ENCODE results near the gene RBBP4.

Gene RBBP4

DNA sequence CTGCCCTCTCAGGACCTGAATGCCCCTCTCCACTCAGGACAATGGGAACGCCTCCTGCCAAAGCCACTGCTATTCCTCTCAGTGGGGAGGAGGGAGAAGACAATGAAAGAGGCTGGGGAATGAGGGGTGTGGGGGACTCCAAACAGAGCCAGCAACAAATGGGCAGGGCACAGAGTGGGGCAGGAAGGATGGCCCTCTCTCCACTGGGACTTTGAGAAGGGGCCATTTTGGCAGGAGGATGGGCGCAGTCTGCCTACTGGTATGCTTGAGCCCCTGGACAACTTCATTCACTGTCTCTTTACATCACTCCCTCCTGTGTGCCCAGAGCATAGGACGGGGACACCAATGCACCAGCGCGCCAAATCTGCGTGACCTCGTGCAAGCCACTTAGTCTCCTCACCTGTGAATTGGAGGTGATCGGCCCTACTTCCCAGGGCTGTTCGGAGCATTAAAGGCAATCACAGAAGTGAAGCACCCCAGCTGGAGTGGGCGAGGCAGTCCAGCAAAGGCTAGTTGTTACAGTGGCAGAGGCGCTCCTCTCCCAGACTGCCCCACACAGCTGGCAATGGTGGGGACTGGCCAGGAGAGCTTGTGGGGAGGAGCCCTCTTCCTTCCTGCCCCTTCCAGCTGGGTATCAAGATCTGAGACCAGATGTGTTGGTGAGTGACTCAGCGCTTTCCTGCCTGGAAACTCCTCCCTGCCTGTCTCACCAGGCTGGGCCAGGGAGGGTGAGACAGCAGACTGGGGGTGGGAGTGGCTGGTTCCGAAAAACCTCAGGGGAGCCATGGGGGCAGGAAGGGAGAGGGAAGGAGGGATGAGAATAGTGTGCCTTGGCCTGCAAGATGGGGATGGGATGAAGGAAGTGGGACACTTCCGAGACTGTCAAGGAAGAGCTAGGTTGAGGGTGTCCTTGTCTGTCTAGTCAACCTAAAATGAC lies 73.9 kb downstream of the RBBP4 start:
- DNase-seq, result no peak

DNA sequence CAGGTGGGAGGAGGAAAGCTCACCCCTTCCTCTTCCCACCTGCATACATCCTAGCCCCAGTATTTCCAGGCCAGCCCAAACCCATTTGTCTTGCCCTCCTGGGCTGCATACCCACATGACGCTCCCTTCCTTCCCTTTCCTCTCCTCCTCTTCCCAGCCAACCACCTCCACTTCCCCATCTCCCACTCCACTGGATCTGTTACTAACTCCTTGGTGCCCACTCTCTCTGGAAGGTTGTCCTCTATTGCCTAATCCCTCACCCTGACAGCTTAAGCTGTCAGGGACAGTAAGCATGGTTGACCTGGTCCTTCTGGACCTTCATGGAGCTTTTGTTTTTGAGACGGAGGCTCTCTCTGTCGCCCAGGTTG lies 74.6 kb downstream of the RBBP4 start:
- DNase-seq, result no peak

DNA sequence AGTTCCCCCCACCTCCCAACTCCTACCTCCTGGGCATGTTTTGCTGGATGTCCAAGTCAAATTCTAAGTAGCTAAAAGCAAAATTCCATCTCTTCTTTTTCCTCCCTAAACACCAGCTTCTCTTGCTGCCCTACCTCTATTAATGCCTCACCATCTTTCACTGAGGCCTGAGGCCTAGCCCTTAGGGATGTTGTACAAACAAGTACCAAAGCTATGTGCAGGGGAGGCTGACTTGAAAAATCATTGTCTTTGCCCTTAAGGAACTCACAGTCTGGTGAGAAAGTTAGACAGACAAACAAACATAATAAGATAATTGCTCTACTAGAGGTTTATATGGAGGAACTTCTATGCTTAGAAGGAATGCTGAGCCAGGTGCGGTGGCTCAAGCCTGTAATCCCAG lies 76.9 kb downstream of the RBBP4 start:
- no peak for DNase-seq

DNA sequence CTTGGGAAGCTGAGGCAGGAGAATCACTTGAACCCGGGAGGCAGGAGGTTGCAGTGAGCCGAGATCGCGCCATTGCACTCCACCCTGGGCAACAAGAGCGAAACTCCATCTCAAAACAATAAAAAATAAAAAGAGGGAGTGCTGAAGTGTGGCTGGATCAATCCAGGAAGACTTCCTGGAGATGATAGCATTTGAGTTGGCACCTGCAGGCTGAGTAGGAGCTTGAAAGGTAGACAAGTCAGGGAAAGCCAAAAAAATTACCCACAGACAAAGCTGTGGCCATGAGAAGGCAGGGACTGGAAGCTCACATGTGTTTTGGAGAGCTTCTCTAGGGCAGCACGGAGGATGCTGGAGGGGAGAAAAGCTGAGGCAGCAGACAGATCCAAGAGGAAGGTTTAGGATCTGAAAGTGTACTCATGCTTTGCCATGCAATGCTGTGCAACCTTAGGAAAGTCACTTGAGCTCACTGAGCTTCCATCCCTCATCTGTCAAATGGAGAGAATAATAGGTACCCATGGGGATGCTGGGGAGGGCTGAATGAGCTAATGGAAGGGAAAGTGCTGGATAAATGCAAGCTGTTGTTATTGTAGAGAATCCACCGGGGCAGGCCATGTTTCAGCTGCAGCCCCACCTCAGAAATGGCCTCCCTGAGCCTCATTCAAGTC lies 77.5 kb downstream of the RBBP4 start:
- no peak for DNase-seq

DNA sequence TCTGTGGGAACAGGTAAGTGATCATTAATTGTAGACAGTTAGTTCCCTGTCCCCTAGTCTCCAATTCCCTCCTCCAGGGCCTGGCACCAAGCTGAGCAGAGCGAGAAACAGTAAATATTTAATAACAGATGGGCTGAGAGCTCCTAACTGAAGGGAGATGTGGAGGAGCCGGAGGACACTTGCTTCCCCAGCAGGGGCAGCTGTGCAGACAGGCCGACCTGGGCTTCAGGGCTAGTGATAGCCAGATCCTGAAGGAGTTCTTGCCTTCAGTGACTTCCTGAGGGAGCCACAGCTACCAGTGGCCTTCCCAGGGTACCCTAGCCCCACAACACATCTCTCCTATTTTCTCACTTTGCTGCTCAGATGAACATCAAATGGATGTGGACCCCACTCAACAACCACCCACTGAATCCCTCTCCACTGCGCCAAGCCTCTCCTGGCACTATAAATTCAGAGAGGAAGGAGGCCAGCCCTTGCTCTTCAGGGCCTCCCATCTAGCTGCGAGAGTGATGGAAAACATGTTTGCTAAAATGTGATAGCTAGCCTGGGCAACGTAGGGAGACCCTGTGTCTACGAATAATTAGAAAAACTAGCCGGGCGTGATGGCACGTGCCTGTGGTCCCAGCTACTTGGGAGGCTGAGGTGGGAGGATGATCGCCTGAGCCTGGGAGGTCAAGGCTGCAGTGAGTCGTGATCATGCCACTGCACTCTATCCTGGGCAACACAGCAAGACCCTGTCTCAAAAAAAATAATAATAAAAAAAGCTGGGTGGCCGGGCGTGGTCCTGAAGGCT lies 78.4 kb downstream of the RBBP4 start:
- DNase-seq, result no peak

DNA sequence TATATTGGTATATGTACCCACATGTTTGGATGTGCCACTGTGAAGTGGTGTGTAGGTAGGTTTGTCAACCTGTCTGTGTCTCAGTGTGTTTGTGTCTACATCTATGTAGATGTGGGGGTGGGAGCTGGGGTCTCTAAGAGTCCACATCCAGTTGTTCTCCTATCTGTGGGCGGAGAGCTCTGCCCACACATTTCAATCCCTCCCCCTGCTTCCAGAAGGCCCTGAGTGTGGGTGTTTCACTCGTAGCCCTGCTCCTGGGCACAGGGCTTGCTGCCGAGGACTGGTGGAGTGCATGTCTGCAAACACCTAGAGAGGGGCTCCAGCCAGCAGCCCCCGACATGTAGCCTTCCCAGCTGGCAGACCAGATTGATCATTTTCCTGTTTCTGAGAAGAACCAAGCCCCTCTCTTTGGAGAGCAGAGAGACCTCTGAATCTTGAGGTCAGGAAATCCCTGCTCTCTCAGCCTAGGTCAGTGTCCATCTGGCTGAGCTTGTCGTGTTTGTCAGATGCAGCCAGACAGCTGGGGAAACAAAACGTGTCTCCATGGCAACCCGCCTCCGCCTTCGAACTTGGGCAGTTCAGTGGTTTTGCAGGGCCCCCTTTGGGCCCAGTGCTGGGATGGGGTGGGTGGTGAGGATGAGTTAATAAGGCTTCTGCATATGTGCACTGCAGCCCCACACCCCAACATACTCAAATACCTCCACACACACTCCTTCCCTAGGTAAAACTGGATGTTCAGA lies 82.7 kb downstream of the RBBP4 start:
- DNase-seq, result no peak
